ENCODE measurements around the gene VPS33A.
"Not testable (repeated sequence)": the region's sequence is repeated elsewhere in the genome, so short reads cannot be mapped to it uniquely, and the experiment has no call there.

Gene VPS33A

DNA sequence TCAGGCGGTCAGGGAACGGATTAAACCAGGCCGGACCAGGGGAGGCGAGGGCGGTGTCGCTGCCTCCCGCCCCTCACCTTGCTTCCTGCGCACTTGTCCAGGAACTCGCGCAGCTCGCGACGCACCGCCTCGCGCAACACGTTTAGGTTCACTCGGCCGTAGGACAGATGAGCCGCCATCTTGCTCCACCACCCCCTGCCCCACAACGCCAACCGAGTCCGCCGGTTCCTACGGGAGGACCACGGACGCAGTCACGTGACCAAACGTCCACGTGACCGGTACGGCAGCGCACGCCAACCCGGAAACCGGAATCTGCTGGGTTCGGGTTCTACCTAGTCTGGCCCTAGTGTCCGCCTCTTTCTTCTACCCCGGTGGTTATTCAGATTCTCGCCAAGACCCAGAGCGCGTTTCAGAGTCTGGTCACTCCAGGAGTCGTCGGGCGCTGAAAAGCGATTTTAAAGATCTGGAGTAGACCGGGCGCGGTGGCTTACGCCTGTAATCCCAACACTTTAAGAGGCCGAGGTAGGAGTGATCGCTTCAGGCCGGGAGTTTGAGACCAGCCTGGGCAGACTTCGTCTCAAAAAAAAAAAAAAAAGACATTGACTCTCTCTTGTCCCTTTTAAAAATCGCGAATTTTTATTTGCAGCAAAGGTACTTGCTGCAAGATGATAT lies at the start of gene VPS33A:
TSS of gene VPS33A (minus strand) at position 265 of the 672 bp plus-strand sequence. CDS start at position 179, 86 bp downstream.
- peak; percentile 94 for DNase-seq (ENCODE audit: low read depth)

DNA sequence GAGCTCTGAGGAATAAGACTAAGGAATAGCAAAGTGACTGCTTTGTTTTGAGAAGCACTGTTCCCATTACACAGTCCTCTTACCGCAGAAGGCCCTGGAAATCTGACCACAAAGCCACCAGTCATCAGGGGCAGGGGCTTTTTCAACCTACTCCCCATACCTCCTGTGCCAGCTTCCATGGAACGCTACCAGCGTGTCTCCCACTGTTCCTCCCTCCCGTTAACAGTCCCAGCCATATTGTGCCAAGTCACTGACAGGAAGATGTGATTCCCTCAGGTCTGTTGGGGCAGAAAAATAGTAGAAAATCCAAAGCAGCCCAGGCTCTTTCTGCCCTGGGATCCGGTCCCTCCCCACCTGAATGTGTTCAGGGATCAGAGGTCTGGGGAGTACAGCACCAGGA lies 46.6 kb upstream of the VPS33A start:
- DNase-seq (ENCODE audit: low read depth): no peak

DNA sequence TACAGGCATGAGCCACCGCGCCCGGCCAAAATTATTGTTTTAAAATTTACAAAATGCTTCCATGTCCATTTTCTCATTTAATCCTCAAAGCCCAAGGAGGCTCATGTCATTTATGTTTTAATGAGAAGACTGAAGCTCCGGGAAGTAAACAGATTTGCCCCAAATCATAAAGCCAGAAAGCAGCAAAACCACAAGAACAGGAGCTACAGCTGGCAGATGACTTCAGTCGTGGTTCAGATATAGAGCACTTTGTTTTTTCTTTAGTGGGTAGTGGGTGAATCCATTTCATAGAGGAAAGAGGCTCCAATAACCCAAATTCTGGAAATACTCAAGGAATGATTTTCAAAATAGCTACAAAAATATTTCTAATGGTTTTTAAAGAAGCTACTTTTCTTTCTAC lies 45.4 kb upstream of the VPS33A start:
- no peak for DNase-seq (ENCODE audit: low read depth)

DNA sequence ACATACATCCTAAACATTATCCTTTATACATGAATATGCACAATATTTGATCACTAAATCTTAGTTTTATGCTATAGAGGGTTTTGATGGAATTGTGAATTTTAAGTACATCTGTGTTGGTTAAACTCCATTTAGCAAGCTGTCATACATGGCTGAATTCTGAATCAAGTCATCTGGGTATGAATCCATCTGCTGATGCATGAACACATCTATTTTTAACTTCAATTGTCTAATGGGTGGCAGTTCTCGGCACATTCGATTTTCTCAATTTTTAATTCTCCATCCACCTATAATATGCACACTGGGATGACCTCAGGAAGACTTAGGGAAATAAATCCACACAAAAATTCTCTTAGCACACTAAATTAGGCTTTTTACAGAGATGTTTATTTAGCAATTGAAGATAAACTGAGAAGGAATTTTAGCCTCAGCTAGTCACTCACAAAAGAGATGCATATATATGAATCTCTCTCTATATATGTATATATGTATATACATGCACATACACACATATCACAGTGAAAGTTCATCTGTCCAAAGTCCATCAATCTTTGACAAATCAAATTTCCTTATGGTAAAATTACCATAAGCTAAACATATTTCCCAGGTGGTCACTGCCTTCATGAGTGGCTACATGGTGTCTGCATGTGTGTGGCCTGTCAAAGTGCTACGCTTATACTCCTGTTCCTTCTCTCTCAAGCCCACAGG lies 44.5 kb upstream of the VPS33A start:
- DNase-seq (ENCODE audit: low read depth): no peak

DNA sequence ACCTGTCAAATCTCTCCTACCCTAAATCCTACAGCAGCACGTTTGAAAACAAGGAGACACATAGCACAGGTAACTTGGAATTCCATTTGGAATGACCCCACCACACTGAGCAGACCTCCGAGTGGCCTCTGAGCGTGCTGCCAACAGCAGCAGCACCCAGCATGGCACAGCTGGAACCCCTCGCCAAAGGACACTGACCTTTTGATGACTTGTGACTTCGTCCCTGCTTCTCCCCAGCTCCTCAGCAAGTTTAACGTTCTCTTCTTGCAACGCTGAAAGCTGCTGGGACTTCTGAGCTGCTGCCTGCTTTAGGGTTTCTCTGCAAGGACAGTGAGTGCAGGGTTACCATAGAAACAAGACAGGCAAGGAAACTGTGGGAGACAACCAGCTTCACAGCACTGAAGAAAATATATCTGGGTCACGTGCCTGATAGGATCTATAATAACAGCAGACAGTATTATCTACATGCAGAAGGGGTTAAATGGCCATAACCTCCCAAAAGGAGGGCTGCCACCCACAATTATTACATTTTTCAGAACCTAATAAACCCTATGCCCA lies 43.3 kb upstream of the VPS33A start:
- no peak for DNase-seq (ENCODE audit: low read depth)

DNA sequence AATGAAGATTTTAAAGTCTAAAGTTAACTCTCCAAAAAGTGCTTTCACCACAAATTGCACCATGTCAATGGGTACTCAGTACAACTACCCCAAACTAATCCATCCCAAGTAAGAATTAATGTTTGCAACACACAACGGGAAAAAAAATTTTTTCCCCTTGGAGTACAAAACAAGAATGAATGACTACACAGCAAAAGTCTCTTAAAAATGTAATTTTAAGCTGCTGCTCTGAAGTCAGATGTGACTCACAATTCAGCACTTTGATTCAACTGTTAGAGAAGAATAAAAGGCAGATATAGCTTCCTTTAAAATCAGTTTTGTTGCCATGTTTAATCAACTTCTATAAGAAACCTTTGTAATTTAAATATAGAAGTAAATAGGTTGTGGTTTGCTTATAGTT lies 42.5 kb upstream of the VPS33A start:
- no peak for DNase-seq (ENCODE audit: low read depth)

DNA sequence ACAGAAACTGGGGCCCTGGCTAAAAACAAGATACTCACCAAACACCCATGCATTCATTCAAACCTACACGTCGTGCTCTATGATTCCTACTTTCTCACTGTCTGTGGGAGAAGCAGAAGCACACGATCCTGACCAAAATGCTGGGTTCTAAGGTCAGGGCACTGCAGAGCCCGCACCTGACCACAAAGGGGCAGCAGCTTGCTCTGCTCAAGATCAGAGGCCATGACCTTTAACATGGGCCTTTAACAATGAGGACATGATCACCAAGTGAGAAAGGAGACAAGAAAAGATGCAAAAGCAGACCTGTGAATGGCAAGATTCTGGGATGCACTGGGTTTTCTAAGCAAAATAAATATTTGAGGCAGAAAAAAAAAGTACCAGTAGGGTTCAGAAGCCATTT lies 40.1 kb upstream of the VPS33A start:
- DNase-seq (ENCODE audit: low read depth): no peak

DNA sequence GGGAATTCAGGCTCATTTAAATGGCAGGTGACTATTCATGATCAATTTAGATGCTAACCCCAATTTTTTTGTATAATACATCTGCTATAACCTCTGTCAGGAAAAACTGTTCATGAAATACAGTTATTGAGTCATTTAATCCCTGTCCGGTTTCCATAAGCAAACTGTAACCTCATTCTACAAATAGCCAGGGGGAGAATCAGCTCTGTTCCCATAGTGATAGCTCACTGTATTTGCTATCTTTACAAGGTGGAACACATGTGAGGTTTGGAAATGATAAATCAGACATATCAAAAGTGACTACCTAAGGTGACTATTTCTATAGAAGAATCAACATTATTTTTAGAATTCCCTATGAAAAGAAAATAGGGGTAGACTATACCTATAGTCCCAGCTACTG lies 38.6 kb upstream of the VPS33A start:
- DNase-seq (ENCODE audit: low read depth): no peak

DNA sequence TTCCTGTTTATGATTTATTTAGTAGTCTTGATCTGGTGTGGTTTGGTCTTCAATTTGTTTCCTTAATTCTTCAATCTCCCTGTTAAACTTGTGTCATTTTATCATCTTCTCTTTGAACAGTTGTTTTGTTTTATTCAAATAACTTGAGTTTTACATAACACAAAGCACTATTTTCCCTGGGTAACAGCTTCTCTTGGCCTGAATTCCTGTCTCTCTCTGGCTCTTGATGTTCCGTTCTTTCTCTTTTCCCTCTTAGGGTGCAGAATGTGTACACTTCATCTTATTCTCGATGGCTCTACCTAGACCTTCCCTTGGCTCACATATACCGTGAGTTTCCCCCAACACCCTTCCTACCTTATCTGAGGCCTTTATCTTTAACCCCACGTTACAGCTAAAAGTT lies 36.8 kb upstream of the VPS33A start:
- no peak for DNase-seq (ENCODE audit: low read depth)

DNA sequence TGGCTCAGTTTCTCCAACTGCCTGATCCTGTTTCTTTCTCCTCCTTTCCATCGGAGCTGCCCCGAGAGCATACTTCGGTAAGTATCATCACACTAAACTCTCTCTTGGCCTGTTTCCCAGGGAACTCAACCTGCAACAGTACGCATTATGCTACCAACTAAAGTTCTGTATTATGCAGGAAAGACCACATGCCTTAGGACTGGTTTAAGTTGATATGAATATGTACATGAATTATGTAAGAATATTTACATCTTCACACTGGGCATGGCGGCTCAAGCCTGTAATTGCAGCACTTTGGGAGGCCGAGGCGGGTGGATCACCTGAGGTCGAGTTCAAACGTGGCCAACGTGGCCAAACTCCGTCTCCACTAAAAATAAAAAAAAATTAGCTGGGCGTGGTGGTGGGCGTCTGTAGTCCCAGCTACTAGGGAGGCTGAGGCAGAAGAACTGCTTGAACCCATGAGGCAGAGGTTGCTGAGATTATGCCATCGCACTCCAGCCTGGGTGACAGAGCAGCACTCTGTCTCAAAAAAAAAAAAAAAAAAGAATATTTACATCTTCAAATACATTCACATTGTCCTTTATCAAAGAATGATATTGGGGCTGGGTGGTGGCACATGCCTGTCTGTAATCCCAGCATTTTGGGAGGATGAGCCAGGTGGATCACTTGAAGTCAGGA lies 31.9 kb upstream of the VPS33A start:
- no peak for DNase-seq (ENCODE audit: low read depth)

DNA sequence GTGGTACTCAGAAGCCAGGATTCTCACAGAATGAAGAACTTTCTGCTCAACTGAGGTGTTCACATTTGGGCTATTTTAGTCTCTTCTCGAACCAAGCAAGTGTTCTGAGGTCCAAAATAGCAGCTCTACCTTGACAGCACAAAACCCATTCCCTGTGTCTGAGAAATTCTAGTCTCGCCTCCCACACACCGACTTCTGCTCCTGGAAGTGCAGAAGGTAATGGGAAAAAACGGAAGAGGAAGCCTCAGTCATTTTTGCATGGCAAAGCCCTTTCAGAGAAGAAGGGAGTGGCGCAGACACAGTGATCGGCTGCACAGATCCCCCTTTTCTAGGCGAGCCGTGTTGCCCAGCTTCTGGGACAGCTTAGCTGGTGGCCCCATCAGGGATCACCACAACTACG lies 31.2 kb upstream of the VPS33A start:
- no peak for DNase-seq (ENCODE audit: low read depth)

DNA sequence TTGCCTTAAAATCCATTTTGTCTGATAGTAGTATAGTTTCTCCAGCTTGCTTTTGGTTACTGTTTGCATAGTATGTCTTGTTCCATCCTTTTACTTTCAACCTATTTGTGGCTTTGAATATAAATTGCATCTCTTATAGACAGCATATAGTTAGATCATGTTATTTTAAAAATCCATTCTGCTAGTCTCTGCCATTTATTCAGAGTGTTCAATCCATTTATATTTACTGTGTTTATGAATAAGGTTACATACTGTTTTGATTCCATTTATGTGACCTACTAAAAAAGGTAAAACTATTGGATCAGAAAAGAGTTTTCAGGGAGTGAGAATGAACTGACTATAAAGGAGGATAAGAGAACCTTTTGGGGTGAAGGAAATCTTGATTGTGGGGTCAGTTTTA lies 29.6 kb upstream of the VPS33A start:
- no peak for DNase-seq (ENCODE audit: low read depth)

DNA sequence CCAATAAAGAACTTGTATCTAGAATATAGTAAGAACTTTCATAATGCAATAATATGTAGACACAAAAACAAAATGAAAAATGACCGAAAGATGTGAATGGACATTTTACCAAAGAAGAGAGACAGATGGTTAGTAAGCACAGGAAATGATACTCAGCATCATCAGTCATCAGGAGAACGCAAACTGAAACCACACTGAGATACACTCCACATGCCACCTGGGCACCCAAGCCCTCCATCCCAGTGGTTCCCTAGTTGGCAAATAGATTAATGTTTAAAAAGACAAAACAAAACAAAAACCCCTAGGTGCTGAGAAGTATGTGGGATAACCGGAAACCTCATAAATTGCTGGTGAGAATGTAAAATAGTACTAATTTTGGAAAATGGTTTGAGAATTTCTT lies 26.8 kb upstream of the VPS33A start:
- DNase-seq (ENCODE audit: low read depth): no peak

DNA sequence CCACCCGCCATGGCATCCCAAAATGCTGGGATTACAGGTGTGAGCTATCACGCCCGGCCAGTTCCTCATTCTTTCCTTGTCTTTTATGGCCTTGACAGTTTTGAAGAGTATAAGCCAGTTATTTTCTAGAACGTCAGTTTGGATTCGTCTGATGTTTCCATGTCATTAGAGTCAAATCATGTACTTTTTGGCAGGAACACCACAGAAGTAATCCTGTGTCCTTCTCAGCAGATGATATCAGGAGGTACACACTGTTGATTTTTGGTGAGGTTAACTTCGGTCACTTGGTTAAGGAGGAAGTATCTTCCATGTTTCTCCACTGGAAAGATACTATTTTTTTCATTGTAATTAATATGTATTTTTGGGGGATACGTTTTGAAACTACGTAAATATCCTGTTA lies 25.1 kb upstream of the VPS33A start:
- no peak for DNase-seq (ENCODE audit: low read depth)

DNA sequence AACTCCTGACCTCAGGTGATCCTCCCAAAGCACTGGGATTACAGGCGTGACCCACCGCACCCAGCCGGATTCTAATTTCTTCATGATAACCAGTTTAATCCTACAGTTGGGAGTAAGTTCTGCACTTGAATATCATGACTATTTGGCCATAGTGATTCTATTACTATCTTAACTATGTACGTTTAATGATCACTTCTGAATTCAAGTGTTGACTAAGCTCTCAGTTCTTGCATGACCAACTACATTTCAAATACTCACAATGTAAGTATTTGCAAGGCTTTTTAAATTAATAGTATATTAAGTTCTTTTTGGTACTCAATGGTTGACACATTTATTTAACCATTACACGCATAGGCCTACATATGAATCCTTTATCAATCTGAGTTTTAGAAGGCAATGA lies 17.4 kb upstream of the VPS33A start:
- no peak for DNase-seq (ENCODE audit: low read depth)

DNA sequence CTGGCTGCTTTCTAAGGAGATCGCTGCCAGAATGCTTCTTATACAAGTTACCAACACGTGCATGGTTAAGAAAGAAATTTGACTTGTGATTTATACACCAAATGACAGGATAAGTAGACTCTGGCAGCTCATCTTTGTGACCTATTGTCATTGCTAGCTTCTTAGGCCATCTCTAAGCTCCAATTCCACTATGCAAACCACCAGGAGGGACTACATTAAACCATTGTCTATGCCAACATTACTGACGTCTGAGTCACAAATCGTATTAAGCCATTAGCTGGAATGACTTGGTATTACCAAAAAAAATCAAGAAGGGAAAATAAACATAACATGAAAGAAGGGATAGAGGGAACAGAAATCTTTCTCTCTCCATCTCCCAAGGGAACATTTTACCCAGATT lies 15.8 kb upstream of the VPS33A start:
- DNase-seq (ENCODE audit: low read depth): no peak

DNA sequence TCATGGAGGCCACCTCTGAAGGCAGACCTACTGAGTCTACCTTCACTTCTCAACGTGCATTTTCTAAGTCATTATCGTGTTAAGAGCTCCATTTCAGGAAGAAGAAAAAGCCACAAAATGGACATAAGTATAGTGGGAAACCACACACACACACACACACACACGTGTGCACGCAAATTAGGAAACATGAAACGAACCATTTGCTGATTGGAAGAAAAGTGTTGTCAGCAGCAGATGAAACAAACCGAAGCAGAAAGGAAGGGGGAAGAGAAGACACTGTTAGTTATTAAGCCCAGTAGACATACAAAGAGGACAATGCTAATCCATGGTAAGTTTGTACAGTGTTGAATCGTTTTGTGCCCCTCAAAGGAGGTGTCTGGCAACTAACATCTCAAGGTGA lies 9.9 kb upstream of the VPS33A start:
- no peak for DNase-seq (ENCODE audit: low read depth)

DNA sequence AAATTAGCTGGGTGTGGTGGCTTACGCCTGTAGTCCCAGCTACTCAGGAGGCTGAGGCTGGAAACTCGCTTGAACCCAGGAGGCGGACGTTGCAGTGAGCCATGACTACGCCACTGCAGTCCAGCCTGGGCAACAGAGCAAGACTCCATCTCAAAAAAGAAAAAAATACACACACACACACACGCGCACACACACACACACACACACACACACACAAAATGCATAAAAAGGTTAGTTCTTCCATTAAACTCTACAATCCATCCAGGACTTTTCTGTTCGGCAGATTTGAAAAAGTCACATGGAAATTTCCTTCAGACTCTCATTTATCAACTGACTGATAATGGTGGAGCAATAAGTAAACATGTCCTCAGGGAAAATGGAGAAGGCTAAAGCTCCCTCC lies 9.2 kb upstream of the VPS33A start:
- DNase-seq (ENCODE audit: low read depth): no peak

DNA sequence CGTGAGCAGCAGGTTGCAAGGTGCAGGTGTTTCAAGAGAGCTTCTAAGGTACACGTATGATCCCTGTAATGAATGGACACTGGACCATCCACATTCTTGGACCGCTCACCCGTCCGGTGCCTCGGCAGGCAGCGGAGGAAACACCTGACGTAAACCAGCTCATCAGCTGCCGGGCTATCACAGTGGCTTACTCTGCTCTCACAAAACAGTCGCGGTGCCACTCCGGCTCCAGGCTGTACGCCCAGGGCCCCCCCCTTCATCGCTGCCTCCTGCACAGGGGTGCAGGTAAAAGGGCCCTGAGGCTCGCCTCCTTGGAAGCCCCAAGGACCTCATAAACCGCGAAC lies 436 bp downstream of the VPS33A start:
- DNase-seq (ENCODE audit: low read depth): no peak

DNA sequence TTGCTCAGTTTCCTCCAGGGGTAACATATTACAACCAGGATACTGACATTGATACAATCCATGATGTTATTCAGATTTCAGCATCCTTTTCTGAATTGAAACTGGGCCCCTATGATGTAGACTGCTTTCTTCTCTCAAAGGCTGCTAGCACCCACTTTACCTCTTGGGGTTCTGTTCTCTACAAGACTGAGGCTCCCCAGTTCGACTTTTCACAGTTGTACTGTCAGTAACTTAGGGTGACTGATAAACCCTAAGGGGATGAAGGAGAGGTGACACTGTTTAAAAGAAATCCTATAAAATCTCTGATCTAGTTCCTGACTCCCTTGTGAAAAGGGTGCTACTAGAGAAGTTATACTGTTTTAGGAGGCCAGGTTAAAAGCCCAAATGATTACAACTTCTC lies 818 bp downstream of the VPS33A start:
- DNase-seq (ENCODE audit: low read depth): no peak

DNA sequence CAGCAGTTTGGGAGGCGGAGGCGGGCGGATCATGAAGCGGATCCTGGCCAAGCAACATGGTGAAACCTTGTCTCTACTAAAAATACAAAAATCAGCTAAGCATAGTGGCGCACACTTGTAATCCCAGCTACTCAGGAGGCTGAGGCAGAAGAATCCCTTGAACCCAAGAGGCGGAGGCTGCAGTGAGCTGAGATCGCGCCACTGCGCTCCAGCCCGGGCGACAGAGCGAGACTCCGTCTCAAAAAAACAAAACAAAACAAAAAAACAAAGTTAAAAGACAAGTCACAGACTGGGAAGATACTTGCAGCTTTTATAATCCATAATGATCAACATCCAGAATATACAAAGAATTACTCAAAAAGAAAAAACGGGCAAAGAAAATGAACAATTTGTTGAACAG lies 5.6 kb downstream of the VPS33A start:
- DNase-seq (ENCODE audit: low read depth): not testable (repeated sequence)

DNA sequence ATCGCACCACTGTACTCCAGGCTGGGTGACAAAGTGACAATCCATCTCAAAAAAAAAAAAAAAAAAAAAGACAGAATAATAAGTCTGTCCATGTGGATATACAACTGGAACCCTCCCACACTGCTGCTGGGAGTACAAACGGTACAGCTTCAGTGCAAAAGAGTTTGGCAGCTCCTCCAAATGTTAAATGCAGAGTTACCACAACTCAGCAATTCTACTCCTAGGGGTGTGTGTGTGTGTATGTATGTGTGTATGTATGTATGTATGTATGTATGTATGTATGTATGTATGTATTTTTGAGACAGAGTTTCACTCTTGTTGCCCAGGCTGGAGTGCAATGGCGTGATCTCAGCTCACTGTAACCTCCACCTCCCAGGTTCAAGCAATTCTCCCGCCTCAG lies 7.4 kb downstream of the VPS33A start:
- DNase-seq (ENCODE audit: low read depth): not testable (repeated sequence)

DNA sequence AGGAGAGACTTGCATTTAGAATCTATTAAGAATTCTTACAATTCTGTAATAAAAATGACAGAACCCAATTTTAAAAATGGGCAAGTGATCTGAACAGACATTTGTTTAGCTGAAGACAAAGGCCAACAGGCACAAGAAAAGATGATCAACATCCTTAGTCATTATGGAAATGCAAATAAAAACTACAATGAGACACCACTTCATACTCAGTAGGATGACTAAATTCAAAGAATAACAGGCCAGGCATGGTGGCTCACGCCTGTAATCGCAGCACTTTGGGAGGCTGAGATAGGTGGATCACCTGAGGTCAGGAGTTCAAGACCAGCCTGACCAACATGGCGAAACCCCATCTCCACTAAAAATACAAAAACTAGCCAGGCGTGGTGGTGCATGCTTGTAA lies 7.8 kb downstream of the VPS33A start:
- DNase-seq (ENCODE audit: low read depth): not testable (repeated sequence)

Data from activated T-cell treated with anti-CD3 and anti-CD28 coated beads for 48 hours (primary cell).